ENCODE measurements around the gene F10. TPM values are rescaled to one million over a fixed set of nuclear protein-coding genes. Genes with fewer than 3 reads are reported as not detected.

Gene F10
- total RNA-seq, 1 donor from 2014 or later, result 0.23 TPM

GRCh38 chr13:113092776-113093579, 29.6 kb upstream of the F10 start:
- no peaks in the 10 kb centered on the region for H3K4me1 Mint-ChIP-seq (ENCODE audit: unreplicated experiment)
- H3K27me3 Mint-ChIP-seq (ENCODE audit: unreplicated experiment), result peaks cover 4% of the 10 kb centered on the region
- no peak overlapping the region for H3K4me3 Mint-ChIP-seq (ENCODE audit: unreplicated experiment)
- DNase-seq (ENCODE audit: low spot score), result no peak
- no peak overlapping the region for H3K27ac Mint-ChIP-seq (ENCODE audit: unreplicated experiment)
- H3K36me3 Mint-ChIP-seq (ENCODE audit: low read depth, unreplicated experiment), result peaks cover 7% of the 10 kb centered on the region
- no peaks in the 10 kb centered on the region for H3K9me3 Mint-ChIP-seq (ENCODE audit: unreplicated experiment)
- TF ChIP-seq CTCF (IDR thresholded peaks at IDR 0.05; ENCODE audit: unreplicated experiment), result no peak

DNA sequence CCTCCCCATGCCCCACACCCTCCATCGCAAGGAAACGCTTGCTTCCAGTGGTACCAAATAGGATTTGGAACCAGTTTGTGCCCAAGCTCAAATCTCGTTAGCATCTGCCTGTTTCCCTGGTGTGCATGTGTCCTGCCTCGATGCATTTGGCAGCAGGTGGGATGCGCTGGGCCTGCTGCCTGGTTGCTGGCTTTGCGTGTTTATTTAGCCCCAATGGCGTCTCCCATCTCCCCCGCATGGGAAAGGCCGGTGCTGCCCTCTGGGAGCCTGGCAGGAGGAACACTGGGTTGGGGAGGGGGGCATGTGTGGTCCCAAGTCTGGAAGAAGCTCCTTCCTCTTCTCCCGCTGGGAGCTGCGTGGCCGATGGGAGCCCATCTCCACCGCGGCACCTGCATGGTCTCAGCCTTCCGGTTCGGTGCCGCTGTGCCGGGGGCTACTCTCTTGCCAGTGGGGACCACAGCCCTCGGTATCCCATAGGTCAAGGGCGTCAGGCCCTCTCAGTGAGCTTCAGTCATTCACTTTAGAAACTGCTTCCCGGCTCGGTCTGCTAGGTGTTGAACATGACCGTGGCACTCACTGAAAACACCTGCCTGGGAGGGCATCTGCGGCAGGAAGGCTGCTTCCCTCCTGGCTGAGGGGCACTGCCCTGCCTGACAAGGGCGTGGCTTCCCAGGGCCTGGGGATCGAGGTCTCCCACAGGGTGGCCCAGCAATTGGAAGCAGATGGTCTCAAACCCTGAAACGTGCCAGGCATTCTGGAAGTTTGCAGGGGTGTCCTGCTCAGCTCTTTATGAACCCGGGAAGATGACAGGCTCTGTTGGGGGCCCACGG, 28.8 kb upstream of the F10 start:
- no peak overlapping the region for H3K4me3 Mint-ChIP-seq (ENCODE audit: unreplicated experiment)
- DNase-seq (ENCODE audit: low spot score), result no peak
- H3K27ac Mint-ChIP-seq (ENCODE audit: unreplicated experiment), result no peak overlapping the region
- no peaks in the 10 kb centered on the region for H3K9me3 Mint-ChIP-seq (ENCODE audit: unreplicated experiment)
- peaks cover 7% of the 10 kb centered on the region for H3K27me3 Mint-ChIP-seq (ENCODE audit: unreplicated experiment)
- no peak for TF ChIP-seq CTCF (IDR thresholded peaks at IDR 0.05; ENCODE audit: unreplicated experiment)
- peaks cover 6% of the 10 kb centered on the region for H3K36me3 Mint-ChIP-seq (ENCODE audit: low read depth, unreplicated experiment)
- no peaks in the 10 kb centered on the region for H3K4me1 Mint-ChIP-seq (ENCODE audit: unreplicated experiment)

- no peak overlapping the region for H3K27ac Mint-ChIP-seq (ENCODE audit: unreplicated experiment)
- peaks cover 3% of the 10 kb centered on the region for H3K36me3 Mint-ChIP-seq (ENCODE audit: low read depth, unreplicated experiment)
- no peak for DNase-seq (ENCODE audit: low spot score)
- no peaks in the 10 kb centered on the region for H3K9me3 Mint-ChIP-seq (ENCODE audit: unreplicated experiment)
- no peak for TF ChIP-seq CTCF (IDR thresholded peaks at IDR 0.05; ENCODE audit: unreplicated experiment)
- peaks cover 7% of the 10 kb centered on the region for H3K27me3 Mint-ChIP-seq (ENCODE audit: unreplicated experiment)
- H3K4me1 Mint-ChIP-seq (ENCODE audit: unreplicated experiment), result no peaks in the 10 kb centered on the region
- H3K4me3 Mint-ChIP-seq (ENCODE audit: unreplicated experiment), result no peak overlapping the region
These were observed 28.2 kb upstream of the F10 start for GRCh38 chr13:113094410-113094800.

- Mint-ChIP-seq H3K4me3 (ENCODE audit: unreplicated experiment) (no peak overlapping the region), H3K27ac (ENCODE audit: unreplicated experiment) (no peak overlapping the region)
- no peak for TF ChIP-seq CTCF (IDR thresholded peaks at IDR 0.05; ENCODE audit: unreplicated experiment)
These were observed 27.2 kb upstream of the F10 start for GRCh38 chr13:113095146-113096051.

More at GRCh38 chr13:113095146-113096051, 27.2 kb upstream of the F10 start:
- no peak for DNase-seq (ENCODE audit: low spot score)
- Mint-ChIP-seq H3K4me1 (ENCODE audit: unreplicated experiment) (no peaks in the 10 kb centered on the region), H3K36me3 (ENCODE audit: low read depth, unreplicated experiment) (peaks cover 3% of the 10 kb centered on the region), H3K27me3 (ENCODE audit: unreplicated experiment) (peaks cover 4% of the 10 kb centered on the region), H3K9me3 (ENCODE audit: unreplicated experiment) (no peaks in the 10 kb centered on the region)
